ENCODE data around the gene HOXD10.
A peak's percentile ranks its signal among the peaks of the same experiment; 100 is the strongest.

HOXD10 gene

DNA sequence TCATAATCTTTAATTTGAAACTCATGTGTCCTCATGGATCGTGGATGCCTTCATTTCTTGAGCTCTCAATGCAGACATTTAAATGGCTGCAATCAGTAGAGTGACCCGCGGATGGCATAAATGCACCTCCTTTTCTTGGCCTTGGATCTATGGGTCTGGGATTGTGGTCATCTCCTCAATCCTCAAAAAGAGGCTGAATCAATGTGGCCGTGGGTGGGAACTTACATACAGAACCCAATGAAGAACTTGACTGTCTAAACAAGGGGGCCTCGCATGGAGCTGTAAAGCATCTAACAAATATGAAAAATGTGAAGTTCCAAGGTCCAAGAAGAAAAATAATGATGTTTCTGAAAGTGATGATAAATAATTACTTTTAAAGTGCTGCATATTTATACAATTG lies 21.2 kb upstream of the HOXD10 start:
- TF ChIP-seq EP300 (IDR thresholded peaks at IDR 0.05; ENCODE audit: borderline replicate concordance) (no peak), CREB1 (IDR thresholded peaks at IDR 0.05; ENCODE audit: low read depth) (no peak), FOXM1 (IDR thresholded peaks at IDR 0.05; ENCODE audit: borderline replicate concordance, low read depth) (no peak), RAD21 (IDR thresholded peaks at IDR 0.05; ENCODE audit: low read depth) (no peak), TAF1 (IDR thresholded peaks at IDR 0.05; ENCODE audit: low read depth) (no peak), YY1 (IDR thresholded peaks at IDR 0.05; ENCODE audit: low read depth) (no peak), TEAD4 (IDR thresholded peaks at IDR 0.05) (no peak), EGR1 (IDR thresholded peaks at IDR 0.05) (no peak), CEBPB (IDR thresholded peaks at IDR 0.05) (no peak)
- TF ChIP-seq, protein P1, sequence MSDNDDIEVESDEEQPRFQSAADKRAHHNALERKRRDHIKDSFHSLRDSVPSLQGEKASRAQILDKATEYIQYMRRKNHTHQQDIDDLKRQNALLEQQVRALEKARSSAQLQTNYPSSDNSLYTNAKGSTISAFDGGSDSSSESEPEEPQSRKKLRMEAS (IDR thresholded peaks at IDR 0.05) = no peak
- TF ChIP-seq, protein P2, sequence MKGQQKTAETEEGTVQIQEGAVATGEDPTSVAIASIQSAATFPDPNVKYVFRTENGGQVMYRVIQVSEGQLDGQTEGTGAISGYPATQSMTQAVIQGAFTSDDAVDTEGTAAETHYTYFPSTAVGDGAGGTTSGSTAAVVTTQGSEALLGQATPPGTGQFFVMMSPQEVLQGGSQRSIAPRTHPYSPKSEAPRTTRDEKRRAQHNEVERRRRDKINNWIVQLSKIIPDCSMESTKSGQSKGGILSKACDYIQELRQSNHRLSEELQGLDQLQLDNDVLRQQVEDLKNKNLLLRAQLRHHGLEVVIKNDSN (IDR thresholded peaks at IDR 0.05) = no peak
- TF ChIP-seq, protein P3, sequence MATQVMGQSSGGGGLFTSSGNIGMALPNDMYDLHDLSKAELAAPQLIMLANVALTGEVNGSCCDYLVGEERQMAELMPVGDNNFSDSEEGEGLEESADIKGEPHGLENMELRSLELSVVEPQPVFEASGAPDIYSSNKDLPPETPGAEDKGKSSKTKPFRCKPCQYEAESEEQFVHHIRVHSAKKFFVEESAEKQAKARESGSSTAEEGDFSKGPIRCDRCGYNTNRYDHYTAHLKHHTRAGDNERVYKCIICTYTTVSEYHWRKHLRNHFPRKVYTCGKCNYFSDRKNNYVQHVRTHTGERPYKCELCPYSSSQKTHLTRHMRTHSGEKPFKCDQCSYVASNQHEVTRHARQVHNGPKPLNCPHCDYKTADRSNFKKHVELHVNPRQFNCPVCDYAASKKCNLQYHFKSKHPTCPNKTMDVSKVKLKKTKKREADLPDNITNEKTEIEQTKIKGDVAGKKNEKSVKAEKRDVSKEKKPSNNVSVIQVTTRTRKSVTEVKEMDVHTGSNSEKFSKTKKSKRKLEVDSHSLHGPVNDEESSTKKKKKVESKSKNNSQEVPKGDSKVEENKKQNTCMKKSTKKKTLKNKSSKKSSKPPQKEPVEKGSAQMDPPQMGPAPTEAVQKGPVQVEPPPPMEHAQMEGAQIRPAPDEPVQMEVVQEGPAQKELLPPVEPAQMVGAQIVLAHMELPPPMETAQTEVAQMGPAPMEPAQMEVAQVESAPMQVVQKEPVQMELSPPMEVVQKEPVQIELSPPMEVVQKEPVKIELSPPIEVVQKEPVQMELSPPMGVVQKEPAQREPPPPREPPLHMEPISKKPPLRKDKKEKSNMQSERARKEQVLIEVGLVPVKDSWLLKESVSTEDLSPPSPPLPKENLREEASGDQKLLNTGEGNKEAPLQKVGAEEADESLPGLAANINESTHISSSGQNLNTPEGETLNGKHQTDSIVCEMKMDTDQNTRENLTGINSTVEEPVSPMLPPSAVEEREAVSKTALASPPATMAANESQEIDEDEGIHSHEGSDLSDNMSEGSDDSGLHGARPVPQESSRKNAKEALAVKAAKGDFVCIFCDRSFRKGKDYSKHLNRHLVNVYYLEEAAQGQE (IDR thresholded peaks at IDR 0.05; ENCODE audit: low read depth) = no peak

DNA sequence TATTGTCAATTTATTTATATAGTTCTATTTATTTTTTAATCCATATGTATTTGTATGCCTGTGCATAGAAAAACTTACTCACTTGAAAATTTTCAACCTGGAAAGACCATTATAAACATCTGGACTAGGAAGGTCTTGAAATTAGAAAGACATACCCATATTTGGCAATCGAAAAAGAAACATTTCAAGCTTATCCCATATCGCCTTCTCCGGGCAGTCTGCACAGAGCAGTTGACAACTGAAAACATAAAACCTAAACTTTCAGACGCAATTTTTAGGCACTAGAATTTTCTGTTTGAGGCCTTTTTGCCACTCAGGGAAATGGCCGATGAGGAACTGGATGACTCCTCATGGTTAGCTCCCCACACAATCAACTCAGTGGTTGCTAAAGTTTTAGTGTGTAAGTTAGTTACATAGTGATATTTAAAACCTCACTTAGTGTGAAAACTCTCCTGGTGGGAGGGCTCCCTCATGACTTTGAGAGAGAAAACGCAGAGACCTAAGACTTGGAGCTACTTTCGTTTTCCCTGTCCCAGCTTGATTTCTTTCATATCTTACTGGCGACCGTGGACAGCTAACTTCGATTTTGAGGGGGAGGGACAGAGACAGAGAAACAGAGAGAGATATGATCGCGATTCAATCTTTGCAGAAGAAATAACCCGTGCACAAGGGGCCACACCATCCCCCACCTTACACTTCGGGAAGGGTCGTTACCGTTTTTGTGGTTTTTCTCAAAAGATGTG lies 20.2 kb upstream of the HOXD10 start:
- TF ChIP-seq CREB1 (IDR thresholded peaks at IDR 0.05; ENCODE audit: low read depth) (no peak), TCF12 (IDR thresholded peaks at IDR 0.05; ENCODE audit: low read depth) (no peak), FOXM1 (IDR thresholded peaks at IDR 0.05; ENCODE audit: borderline replicate concordance, low read depth) (no peak), TEAD4 (IDR thresholded peaks at IDR 0.05) (no peak)

DNA sequence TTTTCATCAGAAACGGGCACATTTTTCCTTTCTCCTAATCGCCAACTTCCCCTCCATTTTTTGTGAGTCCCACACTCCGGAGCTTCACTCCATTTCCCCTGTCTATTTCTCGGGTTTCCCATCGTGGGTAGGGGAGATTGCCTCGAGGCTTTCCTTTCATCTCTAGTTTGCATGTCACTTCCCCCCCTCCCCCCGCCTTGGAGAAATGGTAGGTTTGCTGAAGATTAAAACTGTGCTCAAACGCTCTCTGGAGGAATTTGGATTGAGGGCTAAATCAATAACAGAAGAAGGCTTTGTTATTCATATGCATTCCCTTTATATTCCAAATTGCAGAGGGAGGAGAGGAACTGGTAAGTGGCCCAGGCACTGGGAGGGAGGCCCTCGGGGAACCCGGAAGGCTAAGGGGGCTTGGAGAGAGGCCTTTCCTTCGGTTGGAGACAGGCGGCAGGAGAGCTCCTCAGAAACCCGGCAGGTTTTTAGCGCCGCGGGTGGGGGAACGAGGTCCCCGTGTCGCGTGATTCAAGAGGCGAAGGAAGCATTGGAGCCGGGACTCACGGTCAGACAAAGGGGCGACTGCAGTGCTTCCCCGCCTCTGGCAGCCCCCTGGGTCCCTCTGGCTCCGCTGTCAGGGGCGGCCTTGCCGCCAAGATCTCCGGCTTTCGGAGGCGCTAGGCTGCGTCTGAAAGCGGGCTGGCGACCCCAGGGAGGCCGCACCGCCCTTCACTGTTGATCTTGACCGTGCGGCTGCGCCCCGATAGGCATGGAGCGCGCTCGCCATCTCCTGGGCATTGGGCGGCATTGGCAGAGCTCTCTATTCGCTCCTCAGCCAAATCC lies 19.4 kb upstream of the HOXD10 start:
- TF ChIP-seq RAD21 (IDR thresholded peaks at IDR 0.05; ENCODE audit: low read depth) (peak; percentile 88), EP300 (IDR thresholded peaks at IDR 0.05; ENCODE audit: borderline replicate concordance) (no peak)
- TF ChIP-seq, protein P1 (IDR thresholded peaks at IDR 0.05) = peak; percentile 73

DNA sequence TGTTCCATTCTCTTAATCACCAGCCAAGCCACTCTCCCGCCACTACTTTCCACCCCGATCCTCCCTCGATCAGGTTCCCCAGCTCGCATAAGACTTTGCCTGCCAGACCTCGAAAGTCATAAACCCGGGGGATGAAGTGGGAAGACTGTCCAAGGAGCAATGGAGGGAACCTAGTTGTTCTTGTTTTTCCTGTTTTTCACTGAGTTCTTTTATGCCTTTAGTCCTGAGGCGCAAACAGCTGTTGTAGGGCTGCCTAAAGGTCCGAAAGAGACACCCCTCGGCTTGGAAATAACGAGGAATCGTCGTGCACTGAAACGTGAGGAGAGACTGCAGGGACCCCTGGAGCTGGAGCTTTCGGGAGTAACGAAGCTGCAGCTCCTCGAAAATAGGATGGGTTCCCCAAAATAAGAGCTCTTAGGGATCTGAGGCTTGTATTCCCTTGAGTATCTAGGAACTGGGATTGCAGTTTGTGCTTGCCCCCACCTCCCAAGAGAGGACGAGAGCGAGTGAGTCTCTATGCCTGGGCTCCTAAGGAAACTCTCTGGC lies 18.7 kb upstream of the HOXD10 start:
- TF ChIP-seq, protein P2 (IDR thresholded peaks at IDR 0.05) = no peak
- TF ChIP-seq YY1 (IDR thresholded peaks at IDR 0.05; ENCODE audit: low read depth) (no peak), TAF1 (IDR thresholded peaks at IDR 0.05; ENCODE audit: low read depth) (no peak), NFIC (IDR thresholded peaks at IDR 0.05) (no peak), EGR1 (IDR thresholded peaks at IDR 0.05) (no peak), CREB1 (IDR thresholded peaks at IDR 0.05; ENCODE audit: low read depth) (no peak), CEBPB (IDR thresholded peaks at IDR 0.05) (no peak)
- TF ChIP-seq, protein P3 (IDR thresholded peaks at IDR 0.05; ENCODE audit: low read depth) = no peak
- TF ChIP-seq, protein P1 (IDR thresholded peaks at IDR 0.05) = no peak

DNA sequence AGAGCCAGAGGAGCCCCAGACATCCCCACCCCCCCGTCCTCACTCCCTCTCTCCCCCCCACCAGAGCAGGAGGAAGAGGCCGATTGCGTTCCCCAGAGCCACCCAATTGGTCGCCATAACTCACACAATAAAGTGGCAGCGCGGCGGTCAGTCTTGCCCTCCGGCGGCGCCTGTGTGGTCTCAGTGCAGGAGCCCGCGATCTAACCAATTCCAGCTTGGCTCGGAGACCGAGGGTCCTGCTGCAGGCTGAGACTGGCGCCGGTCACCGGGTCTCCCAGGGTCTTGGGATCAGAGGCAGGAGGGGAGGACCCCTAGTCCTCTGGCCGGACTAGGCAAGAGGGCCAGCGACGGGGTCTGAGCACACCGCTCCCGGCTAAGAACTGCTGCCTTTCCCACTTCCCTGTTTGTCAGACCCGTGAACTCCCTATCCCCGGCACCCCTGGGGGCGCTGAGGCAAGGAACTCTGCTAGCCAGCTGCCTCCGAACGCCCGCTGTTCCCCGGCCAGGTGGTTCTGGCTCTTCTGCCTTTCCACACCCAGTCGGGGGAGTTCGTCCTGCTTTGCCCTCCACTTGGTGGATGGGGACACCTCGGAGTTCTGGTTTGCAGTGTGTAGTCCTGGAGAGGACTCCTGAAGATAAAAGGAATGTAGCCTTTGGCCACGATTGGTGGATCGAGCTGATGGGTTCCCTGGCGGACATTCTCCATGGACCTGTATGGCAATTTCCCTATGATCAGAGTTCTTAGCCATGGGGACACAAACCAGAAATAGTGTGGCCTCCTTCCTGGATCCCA lies 18.0 kb upstream of the HOXD10 start:
- no peak for TF ChIP-seq EP300 (IDR thresholded peaks at IDR 0.05; ENCODE audit: borderline replicate concordance)
- no peak for TF ChIP-seq RAD21 (IDR thresholded peaks at IDR 0.05; ENCODE audit: low read depth)
- no peak for TF ChIP-seq FOXM1 (IDR thresholded peaks at IDR 0.05; ENCODE audit: borderline replicate concordance, low read depth)
- TF ChIP-seq, protein P1 (IDR thresholded peaks at IDR 0.05) = no peak
- TF ChIP-seq, protein P3 (IDR thresholded peaks at IDR 0.05; ENCODE audit: low read depth) = no peak
- TF ChIP-seq CREB1 (IDR thresholded peaks at IDR 0.05; ENCODE audit: low read depth) = no peak
- no peak for TF ChIP-seq TAF1 (IDR thresholded peaks at IDR 0.05; ENCODE audit: low read depth)
- TF ChIP-seq NFIC (IDR thresholded peaks at IDR 0.05) = no peak
- TF ChIP-seq ZBTB7A (IDR thresholded peaks at IDR 0.05; ENCODE audit: low read depth) = no peak
- no peak for TF ChIP-seq EGR1 (IDR thresholded peaks at IDR 0.05)
- no peak for TF ChIP-seq TCF12 (IDR thresholded peaks at IDR 0.05; ENCODE audit: low read depth)
- TF ChIP-seq, protein P2 (IDR thresholded peaks at IDR 0.05) = no peak
